HL-60/S4 (cell line): ENCODE measurements around the gene LILRA6.
"Not testable (repeated sequence)": the region's sequence is repeated elsewhere in the genome, so short reads cannot be mapped to it uniquely, and the experiment has no call there.

Experiments used
- in situ Hi-C: fragments of 300-500 bp; cut with MboI; formaldehyde crosslinking; loops from 2 replicates; pipeline ENCODE4 v1.14.3; 2022; ENCODE audit warnings: low sequenced_read_pairs

Gene LILRA6

GRCh38 chr19:54266133-54266532 is 23.5 kb upstream of the LILRA6 start:
- in situ Hi-C loops: no loop called here

DNA sequence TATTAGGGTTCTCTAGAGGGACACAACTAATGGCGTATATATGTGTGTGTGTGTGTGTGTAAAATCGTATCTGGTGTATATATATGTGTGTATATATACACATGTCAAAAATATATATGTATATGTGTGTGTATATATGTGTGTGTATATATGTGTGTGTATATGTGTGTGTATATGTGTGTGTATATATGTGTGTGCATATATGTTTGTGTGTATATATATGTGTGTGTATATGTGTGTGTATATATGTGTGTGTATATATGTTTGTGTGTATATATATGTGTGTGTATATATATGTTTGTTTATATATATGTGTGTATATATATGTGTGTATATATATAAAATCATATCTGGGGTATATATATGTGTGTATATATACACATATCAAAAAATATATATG is 19.9 kb upstream of the LILRA6 start:
- in situ Hi-C loops: no loop called here

GRCh38 chr19:54262066-54262465 is 19.5 kb upstream of the LILRA6 start:
- in situ Hi-C loops: no loop called here

- in situ Hi-C loops: no loop called here
Observed at GRCh38 chr19:54257116-54257480, 14.5 kb upstream of the LILRA6 start, which contains the start of gene LILRB5. Gene LILRB5 (minus strand): TSS chr19:54257273. CDS start chr19:54257193, 80 bp downstream.

DNA sequence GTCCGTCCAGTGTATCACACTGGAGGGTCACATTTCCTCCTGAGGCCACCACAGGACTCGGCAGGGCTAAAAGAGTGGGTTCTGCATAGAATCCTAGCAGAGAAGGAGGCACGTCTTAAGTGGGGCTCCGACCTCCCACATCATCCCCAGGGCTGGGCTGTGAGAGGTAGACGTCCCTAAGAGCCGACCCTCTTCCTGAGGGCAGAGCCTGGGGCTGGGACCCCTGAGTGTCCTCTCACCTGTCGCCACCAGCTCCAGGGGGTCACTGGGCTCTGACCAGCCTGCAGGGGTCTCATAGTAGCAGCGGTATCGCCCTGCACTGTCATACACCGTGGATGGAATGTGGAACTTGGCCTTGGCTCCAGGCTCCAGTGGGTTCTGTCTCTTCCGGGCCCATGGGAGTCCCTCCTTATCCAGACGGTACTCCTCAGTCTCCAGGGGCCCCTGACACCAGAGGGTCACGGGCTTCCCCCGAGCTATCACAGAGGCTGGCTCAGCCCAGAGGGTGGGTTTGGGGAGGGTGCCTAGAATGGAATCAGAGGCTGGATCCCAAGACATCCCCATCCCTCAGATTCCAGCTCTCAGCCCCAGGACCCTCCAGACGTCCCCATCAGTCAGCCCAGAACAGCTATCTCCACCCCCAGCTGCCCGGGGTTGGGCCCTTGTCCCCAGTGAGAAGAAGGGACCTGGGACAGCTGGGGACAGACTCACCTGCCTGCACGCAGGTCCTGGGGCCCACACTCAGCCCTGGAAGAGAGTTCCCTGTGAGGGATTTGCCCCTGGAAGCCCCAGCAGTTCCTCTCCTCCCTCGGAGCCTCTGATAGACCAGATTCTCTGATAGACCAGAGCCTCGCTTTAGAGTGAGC is 13.9 kb upstream of the LILRA6 start:
- in situ Hi-C loops: no loop called here

DNA sequence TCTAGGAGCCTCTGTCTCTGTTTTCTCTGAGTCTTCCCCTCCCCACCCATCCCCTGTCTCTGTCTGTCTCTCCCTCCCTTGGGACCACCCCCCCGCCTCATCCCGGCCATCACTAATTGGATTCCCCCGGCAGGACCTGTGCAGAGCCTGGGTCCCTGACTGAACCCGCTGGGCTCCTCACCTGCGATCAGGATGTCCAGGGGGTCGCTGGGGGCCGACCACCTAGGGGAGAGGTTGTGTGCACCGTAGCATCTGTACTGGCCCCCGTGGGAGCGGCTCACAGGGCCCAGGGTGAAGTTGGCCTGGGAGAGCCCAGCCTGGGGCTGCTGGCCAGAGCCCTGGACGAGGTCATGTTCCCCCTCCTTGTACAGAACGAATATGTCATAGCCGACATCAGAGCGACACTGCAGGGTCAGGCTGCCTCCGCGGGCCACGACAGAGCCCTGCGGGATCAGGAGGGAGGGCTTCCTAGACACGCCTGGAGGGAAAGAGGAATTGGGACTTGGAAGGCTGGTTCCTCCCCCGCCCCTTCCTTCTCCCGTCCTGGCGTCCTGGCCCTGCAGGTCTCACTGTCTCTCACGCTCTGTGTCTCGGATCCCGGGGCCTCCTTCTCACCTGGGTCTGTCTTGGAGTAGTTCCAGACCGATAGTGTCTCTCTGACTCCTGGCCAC is 12.7 kb upstream of the LILRA6 start:
- in situ Hi-C loops: no loop called here

DNA sequence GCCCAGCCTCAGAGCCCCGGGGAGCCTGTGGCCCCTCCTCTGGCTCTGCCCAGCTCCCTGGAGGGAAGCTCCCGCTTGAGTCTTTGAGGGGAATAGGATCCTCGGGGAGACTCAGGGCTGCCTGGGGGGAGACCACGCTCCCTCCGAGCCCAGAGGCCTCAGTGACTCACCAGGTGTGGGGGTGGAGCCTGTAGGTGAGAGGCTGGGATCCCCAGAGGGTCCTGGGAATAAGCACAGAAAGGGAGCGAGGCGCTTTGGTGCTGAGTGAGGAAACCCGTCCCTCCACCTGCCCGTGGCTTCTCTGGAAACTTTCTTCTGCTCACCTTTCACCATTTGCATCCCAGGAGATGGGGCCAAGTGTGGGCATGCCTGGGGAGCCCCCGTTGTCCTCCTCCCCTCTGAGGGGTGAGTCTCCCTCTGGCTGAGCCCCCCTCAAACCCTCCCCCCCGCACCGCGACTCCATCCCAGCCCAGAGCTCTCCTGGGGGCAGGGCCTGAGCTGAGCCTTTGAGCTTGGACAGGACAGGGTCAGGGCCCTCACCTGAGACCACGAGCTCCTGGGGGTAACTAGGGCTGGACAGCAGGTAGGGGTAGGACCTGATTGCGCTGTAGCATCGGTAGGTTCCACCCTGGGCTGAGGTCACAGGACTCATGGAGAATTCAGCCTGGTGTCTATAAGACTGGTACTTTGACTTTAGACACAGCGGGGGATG is 11.8 kb upstream of the LILRA6 start:
- in situ Hi-C loops: no loop called here

GRCh38 chr19:54253331-54254194 is 11.0 kb upstream of the LILRA6 start:
- in situ Hi-C loops: no loop called here

GRCh38 chr19:54252845-54253244 is 10.3 kb upstream of the LILRA6 start:
- in situ Hi-C loops: no loop called here

- in situ Hi-C loops: no loop called here
Observed at GRCh38 chr19:54252243-54252642, 9.7 kb upstream of the LILRA6 start.

GRCh38 chr19:54248016-54248601 is 5.5 kb upstream of the LILRA6 start:
- in situ Hi-C loops: no loop called here

- in situ Hi-C loops: no loop called here
Observed at GRCh38 chr19:54247106-54247930, 4.7 kb upstream of the LILRA6 start.

DNA sequence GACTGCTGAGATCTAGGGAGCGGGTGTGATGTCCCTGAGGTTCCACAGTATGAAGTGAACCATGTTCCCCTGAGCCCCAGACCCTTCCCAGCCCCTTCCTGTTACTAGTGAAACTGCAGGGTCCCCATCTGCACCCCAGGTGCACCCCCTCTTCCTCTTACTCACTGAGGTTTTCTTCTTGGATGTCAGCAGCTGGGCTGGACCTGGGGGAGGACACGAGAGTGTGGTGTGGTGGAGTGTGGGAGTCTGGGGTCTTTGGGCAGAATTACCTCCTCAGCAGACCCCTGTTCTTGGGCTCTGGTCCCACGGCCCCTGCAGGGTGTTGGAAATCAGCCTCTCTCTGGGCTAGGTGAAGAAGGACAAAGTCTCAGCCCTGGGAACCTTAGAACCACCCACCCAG is 3.3 kb upstream of the LILRA6 start:
- in situ Hi-C loops: no loop called here

DNA sequence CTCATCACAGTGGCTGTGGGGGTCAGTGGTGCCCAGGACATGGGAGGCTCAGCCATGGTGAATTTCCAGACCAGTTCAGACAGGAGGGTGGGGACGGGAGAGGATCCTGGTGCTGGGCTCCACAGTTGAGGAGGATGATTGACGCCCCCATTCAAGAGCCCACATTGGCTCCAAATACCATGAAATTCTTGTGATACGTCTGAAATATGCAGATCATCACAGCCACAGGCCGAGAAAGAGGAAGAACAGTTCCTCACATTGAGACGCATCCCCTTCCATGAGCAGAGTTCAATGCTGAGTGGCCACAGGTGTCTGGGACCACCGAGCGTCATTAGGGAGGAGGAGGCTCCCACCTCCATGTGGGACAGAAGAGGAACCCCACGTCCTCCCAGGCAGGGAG is 1.2 kb upstream of the LILRA6 start:
- in situ Hi-C loops: not testable (repeated sequence)

DNA sequence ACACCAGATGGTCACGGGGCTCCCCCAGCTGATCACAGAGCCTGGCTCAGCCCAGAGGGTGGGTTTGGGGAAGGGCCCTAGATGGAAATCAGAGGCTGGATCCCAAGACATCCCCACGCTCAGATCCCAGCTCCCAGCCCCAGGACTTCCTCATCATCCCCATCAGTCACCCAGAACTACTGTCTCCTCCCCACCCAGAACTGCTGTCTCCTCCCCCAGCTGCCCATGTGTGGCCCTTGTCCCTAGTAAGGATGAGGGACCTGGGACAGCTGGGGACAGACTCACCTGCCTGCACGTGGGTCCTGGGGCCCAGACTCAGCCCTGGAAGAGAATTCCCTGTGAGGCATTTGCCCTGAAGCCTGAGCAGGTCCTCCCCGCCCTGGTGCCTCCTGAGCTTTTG is 356 bp downstream of the LILRA6 start:
- in situ Hi-C loops: not testable (repeated sequence)

DNA sequence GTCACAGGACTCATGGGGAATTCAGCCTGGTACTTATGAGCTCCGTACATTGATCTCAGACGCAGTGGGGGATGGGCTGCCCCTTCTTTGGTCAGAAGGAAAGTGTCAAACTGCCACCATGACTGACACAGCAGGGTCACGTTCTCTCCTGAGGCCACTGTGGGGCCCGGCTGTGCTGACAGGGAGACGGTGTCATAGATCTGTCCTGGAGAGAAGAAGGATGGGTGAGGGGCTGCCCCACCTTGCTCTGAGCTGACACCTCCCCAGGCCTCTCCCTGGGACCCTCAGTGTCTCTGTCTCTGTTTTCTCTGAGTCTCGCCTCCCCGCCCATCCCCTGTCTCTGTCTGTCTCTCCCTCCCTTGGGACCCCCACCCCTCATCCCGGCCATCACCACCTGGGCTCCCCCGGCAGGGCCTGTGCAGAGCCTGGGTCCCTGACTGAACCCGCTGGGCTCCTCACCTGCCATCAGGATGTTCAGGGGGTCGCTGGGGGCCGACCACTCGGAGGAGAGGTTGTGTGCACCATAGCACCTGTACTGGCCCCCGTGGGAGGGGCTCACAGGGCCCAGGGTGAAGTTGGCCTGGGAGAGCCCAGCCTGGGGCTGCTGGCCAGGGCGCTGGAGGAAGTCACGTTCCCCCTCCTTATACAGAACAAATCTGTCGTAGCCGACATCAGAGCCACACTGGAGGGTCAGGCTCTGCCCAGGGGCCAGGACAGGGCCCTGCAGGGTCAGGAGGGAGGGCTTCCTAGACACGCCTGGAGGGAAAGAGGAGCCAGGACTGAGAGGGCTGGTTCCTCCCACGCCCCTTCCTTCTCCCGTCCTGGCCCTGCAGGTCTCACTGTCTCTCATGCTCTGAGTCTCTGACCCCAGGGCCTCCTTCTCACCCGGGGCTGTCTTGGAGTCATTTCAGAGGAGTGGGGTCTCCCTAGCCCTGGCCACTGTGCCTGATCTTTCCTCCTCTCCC is 1.9 kb downstream of the LILRA6 start:
- in situ Hi-C loops: not testable (repeated sequence)

GRCh38 chr19:54239491-54240371 is 2.9 kb downstream of the LILRA6 start:
- in situ Hi-C loops: not testable (repeated sequence)
